Hematopoietic multipotent progenitor cell (in vitro differentiated cells): ENCODE data around the gene PSME2. TPM values are rescaled to one million over a fixed set of nuclear protein-coding genes. Genes with fewer than 3 reads are reported as not detected.
A peak's percentile ranks its signal among the peaks of the same experiment; 100 is the strongest.

Source experiments
- DNase-seq, 3 donors: peaks; one replicate each; pipeline ENCODE4 v3.0.0-alpha.2; 2011 to 2015; ENCODE audit warnings: low read depth in 2 of 3, low spot score in 2 of 3
- total RNA-seq: library from RNA; depleted of rRNA; stranded (reverse); fragments of >200 nt; gene quantifications from one replicate; pipeline ENCODE4 v1.2.3, GENCODE V29; 2012

PSME2 gene
- total RNA-seq, 1 donor = 38.0 TPM

DNA sequence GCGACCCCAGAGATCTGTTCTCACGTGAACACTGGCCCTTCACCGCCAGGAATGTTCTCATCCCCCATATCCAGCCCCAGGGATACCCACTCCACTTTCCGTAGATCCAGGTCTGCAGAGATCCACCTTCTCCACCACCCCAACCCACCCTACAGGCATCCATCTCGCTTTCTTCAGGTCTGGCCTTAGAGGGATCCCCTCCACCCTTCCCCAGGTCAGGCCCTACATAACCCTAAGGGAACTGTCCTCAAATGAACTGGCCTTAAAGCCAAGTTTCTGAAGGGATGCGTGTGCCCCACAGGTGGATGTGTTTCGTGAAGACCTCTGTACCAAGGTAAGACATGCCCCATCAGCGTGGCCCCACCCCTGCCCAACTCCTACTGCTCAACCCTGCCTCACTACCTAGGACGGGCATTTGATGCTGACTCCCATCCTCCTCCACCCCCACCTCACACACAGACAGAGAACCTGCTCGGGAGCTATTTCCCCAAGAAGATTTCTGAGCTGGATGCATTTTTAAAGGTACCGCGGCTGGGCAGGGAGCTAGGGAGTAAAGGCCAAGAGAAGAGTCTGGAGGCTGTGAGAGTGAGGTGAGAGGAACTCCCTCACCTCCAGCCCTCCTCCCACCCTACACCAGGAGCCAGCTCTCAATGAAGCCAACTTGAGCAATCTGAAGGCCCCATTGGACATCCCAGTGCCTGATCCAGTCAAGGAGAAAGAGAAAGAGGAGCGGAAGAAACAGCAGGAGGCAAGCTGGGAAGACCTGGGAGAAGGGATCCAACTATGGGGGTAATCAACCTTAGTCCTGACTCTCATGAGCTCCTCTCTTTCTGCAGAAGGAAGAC lies 9.5 kb downstream of the PSME2 start:
- DNase-seq = no peak

DNA sequence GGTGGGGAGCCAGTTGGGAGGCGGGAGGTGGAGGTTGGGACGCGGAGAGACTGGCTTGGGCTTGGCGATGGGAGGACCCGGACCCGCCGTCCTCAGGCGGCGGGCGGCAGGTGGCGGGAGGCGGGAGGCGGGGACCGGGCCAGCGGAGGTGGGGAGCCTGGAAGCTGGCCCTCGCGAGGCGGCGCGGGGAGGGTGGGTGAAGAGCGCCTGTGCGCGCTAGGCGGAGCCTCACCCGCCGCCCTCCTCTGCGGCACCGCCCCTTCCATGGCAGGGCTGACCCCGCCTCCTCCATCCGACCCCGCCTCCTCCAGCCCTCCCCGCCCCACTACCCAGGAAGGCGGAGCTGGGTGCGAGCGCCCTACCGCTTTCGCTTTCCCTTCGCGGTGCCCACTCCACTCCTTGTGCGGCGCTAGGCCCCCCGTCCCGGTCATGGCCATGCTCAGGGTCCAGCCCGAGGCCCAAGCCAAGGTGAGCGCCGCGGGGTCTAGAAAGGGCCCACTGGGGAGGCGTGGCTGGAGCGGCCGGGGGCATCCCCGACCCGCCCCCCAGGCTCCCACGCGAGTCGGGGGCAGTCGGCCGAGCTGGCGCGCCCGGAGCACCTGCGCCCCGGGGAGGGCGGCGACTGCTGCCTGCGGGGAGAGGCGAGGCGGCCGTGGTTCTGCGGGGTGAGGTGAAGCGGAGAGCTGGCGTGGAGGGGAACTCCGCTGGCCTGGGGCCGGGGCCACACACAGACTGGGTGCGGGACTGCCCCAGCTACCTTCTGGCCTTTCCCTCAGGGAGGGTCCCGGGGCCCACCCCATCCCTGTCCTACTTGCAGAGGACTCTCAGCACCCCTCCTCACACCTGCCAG lies 10.4 kb downstream of the PSME2 start, which contains the start of gene PSME1:
Gene PSME1, plus strand, starts transcription at position 361 of the 850 bp plus-strand sequence. Its CDS starts 69 bp downstream, at position 430.
- DNase-seq = peak; percentile 87 to 93 (median 92)

DNA sequence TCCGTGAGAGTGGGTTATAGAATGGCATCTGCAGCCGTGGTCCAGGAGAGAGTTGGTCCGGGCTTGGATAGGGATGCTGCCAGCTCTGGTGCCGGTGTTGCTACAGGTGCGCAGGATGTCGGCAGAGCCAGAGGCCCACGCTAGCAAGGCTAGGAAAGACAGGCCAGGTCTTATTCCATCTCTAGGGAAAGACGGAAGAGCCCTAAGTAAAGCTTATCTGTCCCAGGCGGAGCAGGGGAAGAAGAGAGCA lies 10.9 kb downstream of the PSME2 start:
- DNase-seq = no peak

DNA sequence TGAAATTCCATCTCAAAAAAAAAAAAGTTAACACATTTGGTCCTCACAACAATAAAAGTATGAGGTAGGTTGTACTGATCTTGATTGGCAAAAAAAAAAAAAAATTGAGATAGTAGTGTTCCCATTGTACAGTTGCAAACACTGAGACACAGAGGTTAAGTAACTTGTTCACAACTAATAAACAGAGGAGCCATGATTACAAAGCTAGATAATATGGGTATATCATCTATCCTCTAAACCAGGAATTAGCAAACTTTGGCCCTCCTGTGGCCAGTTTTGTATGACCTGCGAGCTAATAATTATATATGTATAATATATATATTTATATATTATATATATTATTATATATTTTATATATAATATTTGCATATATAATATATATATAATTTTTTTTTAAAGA lies 12.7 kb downstream of the PSME2 start:
- DNase-seq = no peak

DNA sequence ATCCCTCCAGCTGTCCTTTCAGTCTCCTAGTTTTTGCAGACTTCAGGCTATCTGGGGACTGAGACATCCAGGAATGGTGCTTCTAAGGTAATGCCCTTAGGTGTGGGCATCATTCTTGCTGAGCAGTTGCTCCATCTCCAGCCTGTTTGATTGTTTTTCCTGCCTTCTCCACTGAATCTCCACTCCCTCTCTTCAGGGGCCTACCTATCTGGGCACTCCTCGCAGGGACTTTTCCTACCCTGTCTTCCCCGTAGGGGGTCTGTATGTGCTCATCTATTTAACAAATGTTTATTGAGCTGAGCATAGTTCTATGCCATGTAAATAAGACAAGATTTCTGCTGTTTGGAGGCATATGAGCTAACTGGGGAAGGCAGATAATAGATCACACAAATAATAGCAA lies 13.4 kb downstream of the PSME2 start:
- no peak for DNase-seq

DNA sequence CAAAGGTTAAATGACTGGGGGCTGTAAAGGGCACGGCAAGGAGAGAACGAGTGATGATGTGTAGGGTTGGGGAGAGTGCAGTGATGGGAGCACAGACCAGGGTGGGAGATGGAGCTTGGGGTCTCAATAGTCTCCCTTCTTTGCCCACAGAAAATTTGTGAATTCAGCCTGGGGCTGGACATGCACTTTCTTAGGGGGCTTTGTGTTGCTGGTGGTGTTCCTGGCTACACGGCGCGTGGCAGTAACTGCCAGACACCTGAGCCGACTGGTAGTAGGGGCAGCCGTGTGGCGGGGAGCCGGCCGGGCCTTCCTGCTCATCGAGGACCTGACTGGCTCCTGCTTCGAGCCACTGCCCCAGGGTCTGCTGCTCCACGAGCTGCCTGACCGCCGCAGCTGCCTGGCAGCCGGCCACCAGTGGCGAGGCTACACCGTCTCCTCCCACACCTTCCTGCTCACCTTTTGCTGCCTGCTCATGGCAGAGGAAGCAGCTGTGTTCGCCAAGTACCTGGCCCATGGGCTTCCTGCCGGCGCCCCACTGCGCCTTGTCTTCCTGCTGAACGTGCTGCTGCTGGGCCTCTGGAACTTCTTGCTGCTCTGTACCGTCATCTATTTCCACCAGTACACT lies 14.2 kb downstream of the PSME2 start:
- peak in 1 of 3 donors; percentile 33 for DNase-seq

DNA sequence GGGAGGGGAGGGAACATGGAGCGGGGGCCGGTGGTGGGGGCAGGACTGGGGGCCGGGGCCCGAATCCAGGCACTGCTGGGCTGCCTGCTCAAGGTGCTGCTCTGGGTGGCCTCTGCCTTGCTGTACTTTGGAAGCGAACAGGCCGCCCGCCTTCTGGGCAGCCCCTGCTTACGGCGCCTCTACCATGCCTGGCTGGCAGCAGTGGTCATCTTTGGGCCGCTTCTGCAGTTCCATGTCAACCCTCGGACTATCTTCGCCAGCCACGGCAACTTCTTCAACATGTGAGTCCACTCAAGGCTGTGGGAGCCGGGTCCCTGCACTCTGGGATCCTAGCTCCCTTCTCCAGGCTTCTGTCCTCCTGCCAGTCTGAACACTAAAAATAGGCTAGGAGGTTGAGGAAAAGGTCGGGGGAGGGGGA lies 14.9 kb downstream of the PSME2 start:
- DNase-seq = no peak

DNA sequence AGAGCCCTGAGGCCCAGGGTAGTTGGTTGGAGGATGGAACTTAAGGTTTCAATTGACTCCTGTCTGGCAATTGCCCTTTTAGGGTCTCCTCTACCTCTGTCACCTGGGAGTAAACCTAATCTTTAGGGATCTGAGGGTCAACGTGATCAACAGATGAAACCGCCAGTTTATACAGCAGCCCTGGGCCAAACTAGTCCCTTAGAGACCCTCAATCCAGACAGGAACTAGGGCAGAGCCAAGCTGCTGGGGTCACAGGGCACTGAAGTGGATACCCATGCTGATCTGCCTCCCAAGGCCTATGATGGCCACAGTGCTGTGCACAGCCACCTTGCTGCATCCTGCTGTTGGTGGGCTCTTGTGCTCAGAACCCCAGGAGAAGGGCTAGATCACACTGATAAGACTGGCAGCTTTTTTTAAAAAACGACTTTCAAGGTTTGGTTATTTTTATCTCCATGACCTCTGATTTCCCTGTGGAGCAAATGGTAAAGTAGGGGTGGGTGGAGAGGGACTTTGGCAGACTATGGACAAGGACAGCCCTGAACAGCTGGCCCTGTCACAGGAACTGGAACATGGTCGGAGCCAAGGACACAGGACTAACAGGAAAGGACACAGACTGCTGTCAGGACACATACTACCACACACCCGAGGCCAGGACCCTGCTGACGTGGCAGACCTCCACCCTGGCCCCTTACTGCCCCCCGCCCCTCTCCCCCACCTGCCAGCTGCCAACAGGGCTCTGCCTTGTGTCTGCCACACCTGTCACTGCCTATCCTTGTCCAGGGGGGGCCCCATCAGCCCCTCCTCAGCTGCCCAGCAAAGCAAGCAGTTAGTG lies 15.5 kb downstream of the PSME2 start:
- no peak for DNase-seq

DNA sequence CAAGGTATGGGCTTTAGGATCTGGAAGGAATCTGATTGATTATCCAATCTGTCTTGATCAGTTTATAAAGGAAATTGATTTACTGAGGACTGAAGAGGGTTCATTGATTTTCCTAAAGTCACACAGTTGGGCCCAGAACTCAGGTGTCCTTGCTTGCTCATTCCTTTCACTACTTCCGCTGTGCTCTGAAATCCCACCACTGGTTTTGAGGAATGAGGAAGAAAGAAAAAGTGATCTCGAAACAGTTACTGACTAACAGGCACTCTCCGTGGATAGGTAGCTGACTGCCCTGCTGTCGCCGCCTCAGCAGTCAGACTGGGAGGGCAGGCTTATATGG lies 16.1 kb downstream of the PSME2 start, which contains the start of gene FITM1:
Gene FITM1, plus strand, starts transcription at position 280 of the 337 bp plus-strand sequence. CDS start 905 bp downstream, outside the sequence.
- DNase-seq = no peak

DNA sequence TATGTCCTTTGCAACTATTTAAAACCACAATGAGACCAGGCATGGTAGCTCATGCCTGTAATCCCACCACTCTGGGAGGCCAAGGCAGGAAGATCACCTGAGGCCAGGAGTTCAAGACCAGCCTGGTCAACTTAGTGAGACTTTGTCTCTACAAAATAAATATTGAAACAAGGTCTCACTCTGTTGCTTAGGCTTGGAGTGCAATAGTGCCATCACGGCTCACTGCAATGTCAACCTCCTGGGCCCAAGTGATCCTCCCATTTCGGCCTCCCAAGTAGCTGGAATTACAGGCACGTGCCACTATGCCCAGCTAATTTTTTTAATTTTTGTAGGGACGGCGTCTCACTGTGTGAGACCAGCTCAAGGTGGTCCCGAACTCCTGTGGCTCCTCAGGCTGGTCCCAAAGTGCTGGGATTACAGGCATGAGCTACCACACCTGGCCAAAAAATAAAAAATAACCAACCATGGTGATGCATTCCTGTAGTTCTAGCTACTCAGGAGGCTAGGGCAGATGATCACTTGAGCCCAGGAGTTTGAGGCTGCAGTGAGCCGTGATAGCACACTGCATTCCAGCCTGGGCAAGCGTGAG lies 16.9 kb downstream of the PSME2 start:
- no peak for DNase-seq

DNA sequence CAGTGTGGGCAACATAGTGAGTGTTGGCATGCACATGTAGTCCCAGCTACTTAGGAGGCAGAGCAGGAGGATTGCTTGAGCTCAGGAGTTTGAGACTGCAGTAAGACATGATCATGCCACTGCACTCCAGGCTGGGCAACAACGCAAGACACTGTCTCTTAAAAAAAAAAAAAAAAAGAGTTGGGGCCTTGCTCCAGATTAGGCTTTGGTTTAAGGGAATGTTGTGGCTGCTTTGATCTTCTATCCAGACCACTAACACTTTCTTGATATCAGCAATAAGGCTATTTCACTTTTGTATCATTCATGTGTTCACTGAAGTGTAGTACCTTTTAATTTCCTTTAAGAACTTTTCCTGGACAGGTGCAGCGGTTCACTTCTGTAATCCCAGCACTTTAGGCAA lies 18.7 kb downstream of the PSME2 start:
- no peak for DNase-seq

DNA sequence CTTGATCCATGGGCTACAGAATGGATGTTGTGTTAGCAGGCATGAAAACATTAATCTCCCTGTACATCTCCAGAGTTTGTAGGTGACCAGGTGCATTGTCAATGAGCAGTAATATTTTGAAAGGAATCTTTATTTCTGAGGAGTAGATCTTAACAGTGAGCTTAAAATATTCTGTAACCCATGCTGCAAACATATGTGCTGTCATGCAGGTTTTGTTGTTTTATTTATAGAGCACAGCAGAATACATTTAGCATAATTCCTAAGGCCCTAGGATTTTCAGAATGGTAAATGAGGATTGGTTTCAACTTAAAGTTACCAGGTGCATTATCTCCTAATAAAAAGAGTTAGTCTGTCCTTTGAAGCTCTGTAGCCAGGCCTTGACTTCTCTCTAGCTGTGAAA lies 19.5 kb downstream of the PSME2 start:
- DNase-seq = no peak

DNA sequence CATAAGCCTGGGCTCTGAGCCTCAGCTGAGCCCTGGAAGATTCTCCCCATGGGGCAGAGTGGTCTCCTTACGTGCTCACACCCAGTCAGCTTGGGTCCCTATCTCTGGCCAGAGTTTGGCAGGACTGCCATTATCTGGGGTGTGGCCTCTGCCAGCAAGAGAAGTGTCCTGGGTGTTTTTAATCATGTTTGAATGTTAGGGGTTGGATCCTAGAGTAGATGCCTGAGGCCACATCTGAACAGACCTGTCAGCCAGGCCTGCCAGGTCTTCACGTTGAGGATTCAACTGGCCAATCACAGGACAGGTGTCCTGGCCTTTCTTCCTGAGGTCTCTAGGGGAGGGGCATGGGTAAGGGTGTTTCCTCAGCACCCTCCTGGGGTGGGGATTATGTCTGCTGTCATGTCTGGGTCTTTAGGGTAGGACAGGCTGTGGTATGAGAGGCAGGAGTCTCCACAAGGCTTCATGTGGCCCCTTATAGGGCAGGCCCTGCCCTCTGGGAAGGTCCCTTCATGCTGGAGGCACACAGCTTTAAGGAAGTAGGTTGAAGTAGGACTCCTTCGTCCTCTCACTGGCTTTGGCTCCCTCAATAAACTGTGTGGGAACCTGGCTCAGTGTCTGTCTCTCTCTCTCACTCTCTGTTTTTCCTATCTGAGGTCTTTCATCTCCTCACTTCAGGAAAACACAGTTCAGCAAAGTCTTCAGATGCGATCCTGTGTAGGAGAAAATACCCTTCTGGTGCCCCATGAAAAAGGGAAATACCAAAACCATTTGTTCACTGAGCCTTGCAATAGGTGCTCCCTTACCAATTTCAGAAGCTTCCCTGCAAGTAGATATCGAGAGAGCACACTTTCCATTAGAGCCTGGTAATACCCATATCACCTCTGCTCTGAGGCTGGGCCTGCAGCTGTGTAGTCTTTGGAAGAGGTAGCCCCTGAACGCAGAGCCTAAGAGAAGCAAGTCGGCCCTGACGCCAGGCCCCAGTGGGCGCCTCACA lies 22.7 kb downstream of the PSME2 start:
- DNase-seq = no peak

DNA sequence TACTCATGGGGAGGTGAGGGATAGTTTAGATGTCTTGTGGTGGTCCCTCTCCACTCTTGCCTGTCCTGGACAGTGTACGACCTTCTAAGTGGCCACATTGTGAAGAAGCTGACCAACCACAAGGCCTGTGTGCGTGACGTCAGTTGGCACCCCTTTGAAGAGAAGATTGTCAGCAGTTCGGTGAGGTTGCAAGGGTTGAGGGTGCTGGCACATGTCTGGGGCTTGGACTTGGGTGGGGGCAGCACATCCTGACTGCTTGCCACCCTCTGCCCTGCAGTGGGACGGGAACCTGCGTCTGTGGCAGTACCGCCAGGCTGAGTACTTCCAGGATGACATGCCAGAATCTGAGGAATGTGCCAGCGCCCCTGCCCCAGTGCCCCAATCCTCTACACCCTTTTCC lies 23.5 kb downstream of the PSME2 start:
- DNase-seq = no peak

DNA sequence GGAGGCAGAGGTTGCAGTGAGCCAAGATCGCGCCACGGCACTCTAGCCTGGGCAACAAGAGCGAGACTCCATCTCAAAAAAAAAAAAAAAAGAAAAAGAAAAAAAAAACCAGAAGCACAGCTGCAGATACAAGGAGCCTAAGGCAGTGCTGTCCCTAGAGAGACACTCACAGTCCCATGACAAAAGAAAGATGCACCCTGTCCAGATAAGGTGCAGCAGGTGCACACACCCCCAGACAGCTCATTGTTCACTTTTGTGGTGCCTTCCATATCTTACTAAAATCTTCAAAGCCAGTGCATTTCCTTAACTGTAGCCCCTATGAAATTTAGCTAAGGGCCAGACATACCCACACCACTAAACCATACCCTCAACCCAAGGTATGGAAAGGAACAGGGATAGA lies 24.0 kb downstream of the PSME2 start:
- no peak for DNase-seq

DNA sequence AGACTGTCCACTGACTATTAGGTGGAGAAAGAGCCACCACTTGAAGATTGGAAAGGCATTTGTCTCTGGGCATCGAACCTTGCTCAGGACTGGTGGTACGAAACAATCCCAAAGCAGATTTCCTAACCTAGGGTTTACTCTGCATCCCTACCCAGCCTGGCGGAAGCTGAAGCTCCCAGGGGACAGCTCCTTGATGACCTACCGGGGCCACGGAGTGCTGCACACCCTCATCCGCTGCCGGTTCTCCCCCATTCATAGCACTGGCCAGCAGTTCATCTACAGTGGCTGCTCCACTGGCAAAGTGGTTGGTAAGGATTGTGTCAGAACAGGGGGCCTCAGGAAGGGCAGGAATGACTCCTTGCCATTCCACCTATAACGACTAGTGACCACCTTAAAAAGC lies 25.2 kb downstream of the PSME2 start:
- no peak for DNase-seq

DNA sequence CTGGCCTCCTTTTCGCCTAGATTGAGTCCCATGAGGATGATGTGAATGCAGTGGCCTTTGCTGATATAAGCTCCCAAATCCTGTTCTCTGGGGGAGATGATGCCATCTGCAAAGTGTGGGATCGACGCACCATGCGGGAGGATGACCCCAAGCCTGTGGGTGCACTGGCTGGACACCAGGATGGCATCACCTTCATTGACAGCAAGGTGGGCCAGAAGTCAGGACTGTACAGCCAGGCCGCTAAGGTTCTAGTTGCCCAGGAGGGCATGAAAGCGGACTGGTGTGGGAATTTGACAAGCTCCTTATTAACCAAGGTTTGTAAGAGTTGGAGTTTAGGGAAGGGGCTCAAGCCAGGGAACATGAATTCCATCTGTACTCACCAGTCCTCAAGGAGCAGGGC lies 26.7 kb downstream of the PSME2 start:
- no peak for DNase-seq

DNA sequence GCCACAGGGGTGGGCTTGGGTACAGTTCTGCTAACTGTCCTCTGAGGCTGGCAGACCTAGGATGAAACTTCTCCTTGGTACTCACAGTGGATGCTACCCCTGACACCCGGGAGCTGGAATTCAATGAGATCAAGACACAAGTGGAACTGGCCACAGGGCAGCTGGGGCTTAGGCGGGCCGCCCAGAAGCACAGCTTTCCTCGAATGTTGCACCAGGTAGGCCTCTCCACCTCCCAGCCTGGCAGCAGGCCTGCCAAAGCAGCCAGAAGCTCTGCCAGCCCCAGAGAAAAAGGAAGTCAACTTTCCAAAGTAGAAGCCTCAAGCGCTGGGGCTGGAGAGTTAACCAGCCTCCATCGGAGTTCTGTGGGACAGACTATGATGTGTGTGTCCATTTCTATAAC lies 29.2 kb downstream of the PSME2 start:
- no peak for DNase-seq

DNA sequence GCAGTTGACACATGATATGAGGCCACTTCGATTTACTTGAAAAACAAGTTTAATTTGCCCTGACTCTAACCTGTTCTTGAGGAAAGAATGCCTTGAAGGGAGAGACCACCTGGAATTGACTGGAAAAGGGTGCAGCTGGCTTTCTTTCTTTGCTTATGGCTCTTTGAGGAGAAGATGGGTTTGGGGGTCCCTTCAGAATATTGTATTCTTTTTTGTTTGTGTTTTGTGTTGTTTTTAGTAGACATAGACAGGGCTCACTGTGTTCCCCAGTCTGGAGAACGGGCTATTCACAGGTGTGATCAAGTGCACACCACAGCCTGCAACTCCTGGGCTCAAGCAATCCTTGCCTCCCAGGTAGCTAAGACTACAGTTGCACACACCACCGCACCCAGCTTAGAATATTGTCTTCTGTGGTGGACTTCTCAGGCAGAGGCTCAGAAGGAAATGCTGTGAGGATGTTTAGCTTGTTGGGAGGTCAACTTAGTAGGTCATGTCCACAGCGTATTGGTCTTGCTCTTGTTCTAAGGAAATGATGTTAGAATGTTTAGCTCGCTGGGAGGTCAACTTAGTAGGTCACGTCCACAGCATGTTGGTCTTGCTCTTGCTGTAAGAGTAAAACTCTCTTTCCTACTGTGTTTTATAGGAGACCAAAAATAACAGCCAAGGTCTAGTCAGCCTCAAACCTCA lies 30.1 kb downstream of the PSME2 start:
- DNase-seq = no peak
